ENCODE results near the gene FBXO27.
A peak's percentile ranks its signal among the peaks of the same experiment; 100 is the strongest.
"Not testable (repeated sequence)": the region's sequence is repeated elsewhere in the genome, so short reads cannot be mapped to it uniquely, and the experiment has no call there.

The FBXO27 gene, protein sequence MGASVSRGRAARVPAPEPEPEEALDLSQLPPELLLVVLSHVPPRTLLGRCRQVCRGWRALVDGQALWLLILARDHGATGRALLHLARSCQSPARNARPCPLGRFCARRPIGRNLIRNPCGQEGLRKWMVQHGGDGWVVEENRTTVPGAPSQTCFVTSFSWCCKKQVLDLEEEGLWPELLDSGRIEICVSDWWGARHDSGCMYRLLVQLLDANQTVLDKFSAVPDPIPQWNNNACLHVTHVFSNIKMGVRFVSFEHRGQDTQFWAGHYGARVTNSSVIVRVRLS
- total RNA-seq: 0.61 to 0.67 reads per million in 2 donors

GRCh38 chr19:39032063-39032918 is at the start of gene FBXO27:
Gene FBXO27 (minus strand): TSS chr19:39032549. CDS start chr19:39032227, 322 bp downstream.
- no peak for DNase-seq

GRCh38 chr19:39080431-39080830 is 48.1 kb upstream of the FBXO27 start:
- DNase-seq: no peak

DNA sequence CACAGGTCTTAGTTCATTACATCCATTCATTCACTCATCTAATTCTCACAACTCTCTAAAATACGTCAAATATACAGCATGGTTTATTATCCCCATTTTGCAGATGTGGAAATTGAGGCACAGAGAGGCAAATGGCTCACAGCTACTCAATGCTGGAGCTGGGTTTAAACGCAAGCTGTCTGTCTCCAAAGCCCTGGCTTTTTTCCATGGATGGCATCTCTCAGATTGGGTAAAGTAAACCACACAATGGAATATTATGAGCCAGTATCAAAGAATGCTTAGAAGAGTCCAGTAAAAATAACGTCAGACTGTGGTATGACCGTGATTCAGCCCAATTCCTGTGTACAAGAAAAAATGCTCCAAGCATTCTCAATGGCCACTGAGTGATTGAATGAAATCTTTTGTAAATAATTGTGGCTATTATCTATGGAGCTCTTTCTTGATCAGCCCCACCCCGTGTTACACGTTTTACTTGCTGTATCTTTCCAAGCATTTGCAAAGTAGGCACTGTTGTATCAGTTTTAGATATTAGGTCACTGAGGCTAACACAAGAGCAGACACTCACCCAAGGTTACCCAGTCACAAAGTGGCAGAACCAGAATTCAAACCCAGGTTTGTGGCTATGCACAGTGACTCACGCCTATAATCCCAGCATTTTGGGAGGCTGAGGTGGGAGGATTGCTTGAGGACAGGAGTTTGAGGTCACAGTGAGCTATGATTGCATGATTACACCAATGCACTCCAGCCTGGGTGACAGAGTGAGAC is 46.3 kb upstream of the FBXO27 start:
- DNase-seq: no peak

DNA sequence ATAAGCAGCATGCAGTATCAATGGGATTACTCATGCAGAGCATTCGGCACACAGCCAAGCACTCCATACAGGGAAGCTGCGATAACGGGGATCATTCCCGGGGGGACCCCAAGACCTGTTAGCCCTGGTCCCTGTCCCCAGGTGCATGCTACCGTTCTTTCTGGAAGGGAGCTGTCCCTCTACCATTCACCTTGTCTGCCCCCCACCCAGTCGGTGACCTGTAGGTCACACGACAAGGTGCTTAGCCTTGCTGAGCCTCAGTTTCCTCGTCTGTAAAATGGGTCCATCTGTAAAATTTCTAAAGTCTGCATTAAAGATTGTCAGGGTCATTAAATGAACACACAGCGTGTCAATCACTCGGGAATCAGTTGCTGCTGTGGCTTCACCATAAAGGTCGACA is 45.0 kb upstream of the FBXO27 start:
- DNase-seq: no peak

GRCh38 chr19:39074942-39075341 is 42.6 kb upstream of the FBXO27 start:
- DNase-seq: no peak

- DNase-seq: no peak
Measured at GRCh38 chr19:39074205-39074692, 41.9 kb upstream of the FBXO27 start.

DNA sequence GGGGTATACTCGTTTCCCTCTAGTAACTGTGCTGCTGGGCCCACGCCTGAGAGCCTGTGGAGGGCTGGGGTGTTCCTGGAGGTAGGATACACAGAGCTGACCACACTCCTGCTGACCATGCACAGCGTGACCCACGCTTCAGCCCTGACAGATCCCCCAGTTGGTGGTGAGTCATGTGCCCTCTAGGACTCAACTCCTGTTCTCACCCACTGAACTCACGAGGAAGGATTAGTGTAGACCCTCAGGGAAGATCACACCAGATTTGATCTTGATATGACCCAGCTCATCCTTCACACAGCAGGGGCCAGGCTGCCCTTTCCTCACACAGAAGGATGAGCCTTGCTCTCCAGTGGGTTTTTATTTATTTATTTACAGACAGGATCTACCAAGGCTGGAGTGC is 38.5 kb upstream of the FBXO27 start:
- no peak for DNase-seq

GRCh38 chr19:39068259-39068658 is 35.9 kb upstream of the FBXO27 start:
- DNase-seq: not testable (repeated sequence)

- no peak for DNase-seq
Measured at GRCh38 chr19:39067104-39067503, 34.8 kb upstream of the FBXO27 start.

- no peak for DNase-seq
Measured at GRCh38 chr19:39065928-39066327, 33.6 kb upstream of the FBXO27 start.

- no peak for DNase-seq
Measured at GRCh38 chr19:39064405-39064804, 32.1 kb upstream of the FBXO27 start.

DNA sequence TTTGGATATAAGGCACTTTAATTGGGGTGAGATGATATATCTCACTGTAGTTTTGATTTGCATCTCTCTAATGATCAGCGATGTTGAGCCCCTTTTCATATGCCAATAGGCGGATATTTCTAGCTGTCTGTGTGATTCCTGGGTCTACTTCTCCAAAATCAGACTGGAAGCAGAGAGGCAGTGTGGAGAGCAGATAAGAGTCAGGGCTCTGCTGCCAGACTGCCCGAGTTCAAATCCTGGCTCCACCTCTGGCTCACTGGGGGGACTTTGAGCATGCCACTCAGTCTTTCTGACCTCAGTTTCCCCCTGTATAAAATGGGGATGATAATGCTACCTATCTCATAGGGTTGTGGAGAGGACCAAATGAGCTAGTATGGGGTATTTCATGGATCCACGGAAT is 27.8 kb upstream of the FBXO27 start:
- no peak for DNase-seq

- no peak for DNase-seq
Measured at GRCh38 chr19:39059302-39059701, 27.0 kb upstream of the FBXO27 start.

DNA sequence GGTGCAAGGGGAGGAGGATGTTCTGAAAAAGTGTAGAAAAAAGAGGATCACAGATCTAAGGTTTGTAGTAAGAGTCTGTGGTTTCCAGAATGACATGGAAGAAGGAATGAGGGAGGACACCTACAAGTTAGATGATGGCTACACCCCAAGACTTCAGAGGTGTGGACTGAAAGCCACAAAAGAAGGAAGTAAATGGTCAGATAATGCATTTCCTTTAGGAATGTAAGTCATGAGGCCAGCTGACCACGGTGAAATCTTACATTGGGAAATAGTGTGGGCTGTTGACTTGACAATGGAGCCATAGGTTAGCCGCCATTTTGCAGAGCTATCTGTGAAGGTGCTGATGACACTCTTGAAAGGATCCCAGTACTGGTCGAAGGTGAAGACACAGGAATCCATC is 25.3 kb upstream of the FBXO27 start:
- DNase-seq: no peak

- DNase-seq: no peak
Measured at GRCh38 chr19:39054091-39054470, 21.7 kb upstream of the FBXO27 start.

DNA sequence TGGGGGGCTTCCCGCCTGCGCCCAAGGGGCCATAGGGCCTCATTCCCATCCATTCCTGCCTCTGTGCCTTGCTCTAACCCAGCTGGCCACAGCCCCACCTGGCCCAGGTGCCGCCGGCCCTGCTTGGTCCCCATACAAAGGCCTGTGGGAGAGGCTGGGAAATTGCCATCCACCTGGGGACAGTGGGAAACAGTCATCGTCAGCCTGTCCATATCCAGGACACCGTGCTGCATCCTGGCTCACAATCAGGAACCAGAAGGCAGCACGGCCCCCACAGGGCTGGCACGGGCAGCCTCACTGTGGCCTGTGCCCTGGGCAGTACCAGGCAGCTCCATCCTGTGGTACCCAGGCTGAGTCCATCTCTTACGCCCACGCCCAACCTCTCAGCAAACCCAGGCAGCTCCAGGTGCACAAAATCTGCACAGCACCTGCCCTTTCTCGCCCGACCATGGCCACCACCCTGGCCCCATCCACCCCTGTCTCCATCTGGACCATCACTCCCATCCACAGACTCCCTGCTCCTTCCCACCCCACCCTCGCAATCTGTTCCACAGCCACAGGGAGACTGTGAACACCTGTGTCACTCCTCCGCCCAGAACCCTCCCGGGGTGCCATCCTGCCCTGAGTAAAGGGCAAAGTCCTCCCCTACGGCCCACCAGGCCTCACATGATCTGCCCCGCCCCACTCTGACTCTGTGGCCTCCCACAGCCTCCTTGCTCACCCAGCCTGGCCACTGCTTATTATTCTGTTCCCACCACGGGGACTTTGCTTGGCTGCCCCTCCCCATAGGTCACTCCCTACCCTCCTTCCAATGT is 21.1 kb upstream of the FBXO27 start:
- no peak for DNase-seq

DNA sequence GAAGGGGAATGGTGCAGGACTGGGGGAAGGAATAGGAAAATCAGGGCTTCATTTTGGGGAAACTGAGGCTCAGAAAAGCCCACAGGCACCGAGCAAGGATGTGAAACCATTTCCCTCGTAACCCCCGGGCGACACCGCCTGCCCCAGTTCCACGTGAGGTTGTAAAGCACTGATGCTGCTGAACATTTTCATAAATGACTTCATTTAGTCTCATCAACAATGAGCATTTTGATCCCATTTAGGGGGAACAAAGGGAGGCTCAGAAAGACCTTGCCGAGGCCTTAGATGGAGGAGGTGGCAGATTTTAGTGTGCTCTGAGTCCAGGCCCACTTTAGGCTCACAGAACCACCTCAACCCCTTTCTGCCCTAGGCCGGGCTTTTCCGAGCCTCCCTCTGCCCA is 20.5 kb upstream of the FBXO27 start:
- DNase-seq: no peak

GRCh38 chr19:39052243-39052746 is 19.9 kb upstream of the FBXO27 start:
- DNase-seq: peak; percentile 54

DNA sequence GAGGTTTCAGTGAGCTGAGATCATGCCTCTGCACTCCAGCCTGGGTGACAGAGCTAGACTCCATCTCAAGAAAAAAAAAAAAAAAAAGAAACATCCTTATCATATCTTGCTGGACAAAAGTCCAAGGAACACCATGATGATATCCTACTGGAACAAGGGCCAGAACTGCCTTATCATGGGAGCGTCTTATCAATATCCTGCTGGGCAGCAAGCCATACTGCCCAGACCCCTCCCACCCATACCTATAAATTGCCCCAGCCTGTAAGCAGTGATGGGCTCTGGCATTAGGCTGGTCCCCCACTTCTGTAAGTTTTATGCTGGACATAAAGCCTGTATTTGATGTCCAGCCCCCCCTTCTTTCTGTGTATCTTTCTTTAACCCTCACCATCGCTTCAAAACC is 14.7 kb upstream of the FBXO27 start:
- DNase-seq: no peak

- no peak for DNase-seq
Measured at GRCh38 chr19:39046037-39046821, 13.9 kb upstream of the FBXO27 start.

DNA sequence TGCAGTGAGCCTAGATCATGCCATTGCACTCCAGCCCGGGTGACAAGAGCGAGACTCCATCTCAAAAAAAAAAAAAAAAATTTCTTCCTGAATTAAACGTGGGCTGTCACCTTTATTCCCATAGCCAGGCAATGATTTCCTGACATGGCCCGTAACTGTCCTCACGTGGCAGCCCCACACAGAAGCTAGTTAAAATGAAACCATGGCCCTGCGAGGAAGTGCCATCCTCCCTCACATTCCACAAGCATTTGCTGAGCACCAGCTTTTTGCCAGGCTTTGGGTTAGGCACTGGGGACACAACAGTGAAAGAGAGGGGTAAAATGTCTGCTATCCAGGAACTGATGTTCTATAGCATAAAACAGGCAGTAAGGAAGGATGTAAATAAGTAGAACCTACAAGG is 13.2 kb upstream of the FBXO27 start:
- no peak for DNase-seq

Data from activated gamma-delta T cell (primary cell).